Dermis blood vessel endothelial cell (primary cell): Measurements from ENCODE around the gene FAM81B. TPM values are rescaled to one million over a fixed set of nuclear protein-coding genes. Genes with fewer than 3 reads are reported as not detected.

ENCODE experiments used
- DNase-seq: peaks from one replicate; pipeline ENCODE4 v3.0.0; 2010
- total RNA-seq: library from RNA; depleted of rRNA; stranded (reverse); fragments of >200 nt; gene quantifications from 2 replicates; pipeline ENCODE4 v1.2.3, GENCODE V29; 2014

Gene FAM81B
- total RNA-seq, 1 donor from 2014 or later, result not detected

- DNase-seq, result no peak
Observed at GRCh38 chr5:95471942-95472341, 80.8 kb downstream of the FAM81B start.

GRCh38 chr5:95484421-95484820, 93.3 kb downstream of the FAM81B start:
- no peak for DNase-seq

- no peak for DNase-seq
Observed at GRCh38 chr5:95486191-95486590, 95.0 kb downstream of the FAM81B start.

GRCh38 chr5:95487880-95488279, 96.7 kb downstream of the FAM81B start:
- no peak for DNase-seq

Other genes starting within 250 kb of the FAM81B start
- gene MCTP1, start 106.3 kb upstream of the FAM81B start, total RNA-seq, result 191 and 255 TPM in 2 replicates
- gene SKIC3, start 163.6 kb downstream of the FAM81B start, total RNA-seq, result 117 and 119 TPM in 2 replicates
- 2.7 TPM in 2 replicates for gene ARSK, start 163.7 kb downstream of the FAM81B start, total RNA-seq
- 0.05 and 0.17 TPM in 2 replicates for gene GPR150, start 228.7 kb downstream of the FAM81B start, total RNA-seq